GM06990 (cell line): ENCODE data around the gene MRGPRD.

ENCODE experiments used
- DNase-seq: peaks from one replicate; pipeline ENCODE4 v3.0.0-alpha.2; 2011; ENCODE audit not compliant: insufficient read length; ENCODE audit errors: extremely low read depth
- H3K27me3 ChIP-seq: replicated peaks from 2 replicates; pipeline ENCODE4 v1.6.0; 2011; ENCODE audit warnings: low read length; ENCODE audit not compliant: control insufficient read depth, insufficient read depth
- H3K36me3 ChIP-seq: 2 replicates; pipeline ENCODE4 v1.5.1; 2011; ENCODE audit warnings: low read length; ENCODE audit not compliant: control insufficient read depth, insufficient read depth
- H3K4me3 ChIP-seq: replicated peaks from 2 replicates; pipeline ENCODE4 v1.5.1; 2011; ENCODE audit warnings: low read depth, mild to moderate bottlenecking, control low read depth, low read length
- CTCF ChIP-seq: IDR thresholded peaks from 2 replicates; pipeline ENCODE4 v1.5.1; 2011; ENCODE audit warnings: low read length, control low read depth, mild to moderate bottlenecking, inconsistent platforms; ENCODE audit not compliant: insufficient read depth, poor library complexity, severe bottlenecking

Gene MRGPRD

GRCh38 chr11:68936358-68936636 is 44.5 kb downstream of the MRGPRD start:
- Histone ChIP-seq H3K36me3 (peaks cover 45% of the 10 kb centered on the region), H3K4me3 (no peak overlapping the region), H3K27me3 (no peaks in the 10 kb centered on the region)
- TF ChIP-seq CTCF, result no peak
- no peak for DNase-seq

- TF ChIP-seq CTCF, result no peak
- Histone ChIP-seq H3K27me3 (no peaks in the 10 kb centered on the region), H3K4me3 (no peak overlapping the region), H3K36me3 (peaks cover 46% of the 10 kb centered on the region)
- no peak for DNase-seq
These were observed 45.0 kb downstream of the MRGPRD start for GRCh38 chr11:68935516-68936357.

- TF ChIP-seq CTCF, result no peak
- peaks cover 49% of the 10 kb centered on the region for H3K36me3 ChIP-seq
These were observed 45.7 kb downstream of the MRGPRD start for GRCh38 chr11:68935066-68935465.

GRCh38 chr11:68934666-68935065 is 46.1 kb downstream of the MRGPRD start:
- H3K4me3 ChIP-seq, result no peak overlapping the region
- no peak for TF ChIP-seq CTCF
- H3K36me3 ChIP-seq, result peaks cover 46% of the 10 kb centered on the region
- H3K27me3 ChIP-seq, result no peaks in the 10 kb centered on the region
- no peak for DNase-seq

More at GRCh38 chr11:68935066-68935465, 45.7 kb downstream of the MRGPRD start:
- H3K4me3 ChIP-seq, result no peak overlapping the region
- no peak for DNase-seq
- H3K27me3 ChIP-seq, result no peaks in the 10 kb centered on the region

- Histone ChIP-seq H3K36me3 (peaks cover 48% of the 10 kb centered on the region), H3K4me3 (no peak overlapping the region), H3K27me3 (no peaks in the 10 kb centered on the region)
- TF ChIP-seq CTCF, result no peak
- no peak for DNase-seq
These were observed 46.5 kb downstream of the MRGPRD start for GRCh38 chr11:68934321-68934645.
